Gastrocnemius medialis (tissue), 4 donors: ENCODE results near the gene ENAH.

ENCODE experiments used
- CTCF ChIP-seq, 5 experiments: fragments of 450-650 bp in 3 of 5; fragments of 200-600 bp in 2 of 5; sonication (generic) in 2 of 5; IDR thresholded peaks in 4 of 5; conservative IDR thresholded peaks in 1 of 5; 1 replicate in 4 of 5; 2 replicates in 1 of 5; pipeline ENCODE4 v1.5.1; 2016 to 2019; ENCODE audit warnings: antibody characterized with exemption in 5 of 5, mild to moderate bottlenecking in 3 of 5, moderate library complexity in 3 of 5
- POLR2A ChIP-seq, 2 donors: fragments of 450-650 bp; IDR thresholded peaks; one replicate each; pipeline ENCODE4 v1.6.1; 2017; ENCODE audit warnings: antibody characterized with exemption in 2 of 2, mild to moderate bottlenecking in 2 of 2, moderate library complexity in 2 of 2

GRCh38 chr1:225524570-225524969 lies 128.4 kb downstream of the ENAH start:
- no peak for TF ChIP-seq CTCF (IDR thresholded peaks at IDR 0.05 in 4 of 5, conservative IDR thresholded peaks at IDR 0.05 in 1 of 5)
- no peak for TF ChIP-seq POLR2A (IDR thresholded peaks at IDR 0.05)
